HL-60 (cell line): ENCODE data around the gene MBNL1.

Experiments used
- CTCF ChIP-seq: IDR thresholded peaks from one replicate; pipeline ENCODE4 v1.5.1; 2011; ENCODE audit warnings: low read length, control low read depth, inconsistent platforms; ENCODE audit not compliant: insufficient read depth
- POLR2AphosphoS5 ChIP-seq: IDR thresholded peaks from 2 replicates; pipeline ENCODE4 v1.6.1; 2012; ENCODE audit warnings: low read depth
- REST ChIP-seq: IDR thresholded peaks from 2 replicates; pipeline ENCODE4 v1.6.1; 2012; ENCODE audit warnings: low read depth; ENCODE audit not compliant: insufficient replicate concordance

DNA sequence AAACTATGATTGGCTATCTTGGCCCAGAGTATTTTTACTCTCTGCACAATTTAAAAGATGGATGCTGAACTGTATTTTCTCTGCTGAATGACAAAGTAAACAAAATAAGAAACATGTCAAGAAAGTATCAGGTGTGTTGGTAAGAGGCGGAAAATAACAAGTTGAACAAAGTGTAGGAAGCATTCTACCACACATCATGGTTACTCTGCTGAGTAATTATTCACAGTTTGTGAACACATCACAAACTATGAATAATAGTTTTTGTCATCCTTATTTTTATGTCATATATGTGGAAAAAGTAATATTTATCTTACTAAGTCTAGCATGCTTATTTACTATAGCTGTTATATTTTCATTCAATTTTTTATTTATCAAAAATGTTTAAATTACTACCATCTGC is 229.2 kb downstream of the MBNL1 start:
- TF ChIP-seq CTCF (no peak), POLR2AphosphoS5 (no peak), REST (no peak)
